Mucosa of rectum (tissue), 2 donors: ENCODE results near the gene PMM2.
"Not testable (repeated sequence)": the region's sequence is repeated elsewhere in the genome, so short reads cannot be mapped to it uniquely, and the experiment has no call there.

ENCODE experiments used
- H3K27ac ChIP-seq, 2 donors: one replicate each; pipeline ENCODE4 v1.7.0; 2013; ENCODE audit warnings: inconsistent platforms in 2 of 2, low read depth in 2 of 2, low read length in 2 of 2
- H3K27me3 ChIP-seq, 2 donors: one replicate each; pipeline ENCODE4 v1.7.0; 2013; ENCODE audit warnings: low read length in 2 of 2; ENCODE audit not compliant: control insufficient read depth in 2 of 2, insufficient read depth in 2 of 2
- H3K36me3 ChIP-seq, 2 donors: one replicate each; pipeline ENCODE4 v1.7.0; 2013; ENCODE audit warnings: low read length in 2 of 2; ENCODE audit not compliant: control insufficient read depth in 2 of 2, insufficient read depth in 2 of 2
- H3K4me1 ChIP-seq, 2 donors: one replicate each; pipeline ENCODE4 v1.7.0; 2013; ENCODE audit warnings: low read length in 2 of 2, mild to moderate bottlenecking in 1 of 2; ENCODE audit not compliant: control insufficient read depth in 2 of 2, insufficient read depth in 2 of 2
- H3K4me3 ChIP-seq, 2 donors: one replicate each; pipeline ENCODE4 v1.7.0; 2013; ENCODE audit warnings: low read length in 2 of 2
- H3K9ac ChIP-seq, 2 donors: one replicate each; pipeline ENCODE4 v1.7.0; 2013; ENCODE audit warnings: low read length in 2 of 2, low read depth in 1 of 2, mild to moderate bottlenecking in 1 of 2
- H3K9me3 ChIP-seq, 2 donors: one replicate each; pipeline ENCODE4 v1.7.0; 2013; ENCODE audit warnings: low read length in 2 of 2; ENCODE audit not compliant: control insufficient read depth in 2 of 2
- donor health status: healthy.
- donor health status: Normal muscosa, but diverticular disease.

PMM2 gene

DNA sequence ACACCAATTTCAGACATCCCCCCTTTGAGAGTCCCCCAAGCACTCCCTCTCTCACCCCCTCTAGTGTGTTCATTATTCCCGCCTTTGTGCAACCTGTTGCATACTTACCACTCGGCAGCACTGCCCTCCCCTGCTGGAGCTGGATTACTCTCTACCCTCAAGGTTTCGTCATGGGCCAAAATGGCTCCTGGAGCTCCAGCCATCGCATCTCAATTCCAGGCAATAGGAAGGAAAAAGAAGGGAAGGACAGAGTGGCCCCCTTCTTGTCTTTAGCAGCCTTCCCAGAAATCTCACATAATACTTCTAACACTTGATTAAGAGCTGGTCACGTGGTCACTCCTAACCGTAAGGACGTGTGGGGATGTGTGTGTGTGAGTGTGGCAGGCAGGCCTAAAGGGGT lies 20.4 kb upstream of the PMM2 start:
- Histone ChIP-seq H3K27ac (no peak overlapping the region), H3K4me1 (no peaks in the 10 kb centered on the region), H3K36me3 (peaks cover 0 to 20% of the 10 kb centered on the region in 2 donors), H3K9ac (no peak overlapping the region), H3K4me3 (no peak overlapping the region), H3K9me3 (no peaks in the 10 kb centered on the region), H3K27me3 (no peaks in the 10 kb centered on the region)

DNA sequence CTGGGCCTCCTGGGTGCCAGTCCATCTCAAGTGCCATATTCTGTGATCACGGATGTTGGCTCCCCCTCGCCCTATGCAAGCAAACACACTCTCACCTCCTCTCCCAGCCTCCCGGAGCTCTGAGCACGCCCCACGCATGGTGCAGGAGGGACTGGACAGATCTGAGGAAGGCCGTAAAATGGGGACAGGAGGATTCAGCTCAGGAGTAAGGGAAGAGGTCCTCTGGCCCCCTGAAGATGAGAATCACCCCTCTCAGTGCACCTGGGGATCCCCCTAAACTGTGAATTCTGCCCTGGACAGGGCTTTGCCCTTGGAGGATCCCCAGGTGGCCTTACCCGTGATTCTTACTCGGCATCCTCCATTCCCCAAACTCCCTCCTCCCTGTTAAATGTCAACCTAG lies 15.8 kb upstream of the PMM2 start:
- H3K9ac ChIP-seq: no peak overlapping the region
- H3K27me3 ChIP-seq: no peaks in the 10 kb centered on the region
- H3K27ac ChIP-seq: no peak overlapping the region
- no peaks in the 10 kb centered on the region for H3K4me1 ChIP-seq
- peaks cover 0 to 10% of the 10 kb centered on the region in 2 donors for H3K36me3 ChIP-seq
- H3K9me3 ChIP-seq: no peaks in the 10 kb centered on the region
- no peak overlapping the region for H3K4me3 ChIP-seq

DNA sequence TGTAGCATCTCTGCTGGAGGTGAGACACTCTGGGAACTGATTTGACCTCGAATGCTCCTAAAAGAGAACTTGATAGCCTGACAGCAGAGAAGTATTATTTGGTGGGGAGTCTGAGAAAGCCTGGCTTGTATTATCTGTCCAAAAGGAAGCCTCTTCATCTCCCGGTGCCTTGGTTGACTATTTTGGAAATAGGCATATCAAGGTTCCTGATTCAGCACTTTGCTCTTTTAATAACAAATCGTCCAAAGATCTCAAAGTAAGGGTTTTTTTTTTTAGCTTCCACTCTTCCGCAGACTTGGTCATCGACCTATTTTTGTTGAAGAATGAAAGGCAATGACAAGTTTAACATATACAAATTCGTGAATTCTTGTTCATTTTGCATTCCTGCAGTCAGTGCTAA lies 15.0 kb upstream of the PMM2 start:
- H3K9me3 ChIP-seq: no peaks in the 10 kb centered on the region
- H3K4me3 ChIP-seq: no peak overlapping the region
- peaks cover 0 to 8% of the 10 kb centered on the region in 2 donors for H3K36me3 ChIP-seq
- H3K9ac ChIP-seq: no peak overlapping the region
- no peaks in the 10 kb centered on the region for H3K4me1 ChIP-seq
- no peaks in the 10 kb centered on the region for H3K27me3 ChIP-seq
- no peak overlapping the region for H3K27ac ChIP-seq

DNA sequence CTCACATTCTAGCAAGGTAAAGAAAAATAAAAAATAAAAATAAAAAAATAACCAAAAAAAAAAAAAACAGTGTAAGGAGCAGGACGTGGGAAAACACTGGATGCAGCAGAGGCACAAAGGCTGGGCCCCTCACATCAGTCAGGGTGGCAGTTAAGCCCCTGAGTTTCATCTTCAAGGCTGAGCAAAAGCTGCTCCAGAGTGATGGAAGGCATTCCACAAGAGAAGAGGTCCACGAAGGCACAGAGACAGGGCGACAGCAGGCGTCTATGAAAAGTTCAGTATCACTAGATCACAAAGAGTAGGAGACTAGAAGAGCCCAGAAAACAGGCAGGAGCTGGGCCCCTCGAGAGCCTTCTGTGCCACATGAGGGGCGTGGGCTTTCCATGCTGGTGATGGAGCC lies 12.2 kb upstream of the PMM2 start:
- no peaks in the 10 kb centered on the region for H3K27me3 ChIP-seq
- H3K9ac ChIP-seq: no peak overlapping the region
- H3K4me3 ChIP-seq: no peak overlapping the region
- H3K4me1 ChIP-seq: peaks cover 4 to 13% of the 10 kb centered on the region in 2 donors
- no peaks in the 10 kb centered on the region for H3K9me3 ChIP-seq
- H3K36me3 ChIP-seq: peaks cover 0 to 4% of the 10 kb centered on the region in 2 donors
- H3K27ac ChIP-seq: no peak overlapping the region

DNA sequence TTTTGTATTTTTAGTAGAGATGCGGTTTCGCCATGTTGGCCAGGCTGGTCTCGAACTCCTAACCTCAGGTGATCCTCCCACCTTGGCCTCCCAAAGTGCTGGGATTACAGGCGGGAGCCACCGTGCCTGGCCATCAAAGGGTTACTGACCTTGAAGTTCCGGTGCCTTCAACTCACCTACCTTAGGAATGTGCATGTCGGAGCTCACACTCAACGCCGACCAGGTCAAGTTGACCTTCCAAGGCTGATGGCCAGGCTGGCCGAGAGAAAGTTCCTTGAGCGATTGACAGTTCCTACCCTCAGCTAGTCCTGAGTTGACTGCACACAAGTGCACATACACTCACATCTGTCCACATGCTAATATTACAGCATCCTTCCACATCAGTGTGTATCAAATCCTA lies 11.3 kb upstream of the PMM2 start:
- H3K4me1 ChIP-seq: peaks cover 4 to 13% of the 10 kb centered on the region in 2 donors
- H3K27me3 ChIP-seq: not testable (repeated sequence)

DNA sequence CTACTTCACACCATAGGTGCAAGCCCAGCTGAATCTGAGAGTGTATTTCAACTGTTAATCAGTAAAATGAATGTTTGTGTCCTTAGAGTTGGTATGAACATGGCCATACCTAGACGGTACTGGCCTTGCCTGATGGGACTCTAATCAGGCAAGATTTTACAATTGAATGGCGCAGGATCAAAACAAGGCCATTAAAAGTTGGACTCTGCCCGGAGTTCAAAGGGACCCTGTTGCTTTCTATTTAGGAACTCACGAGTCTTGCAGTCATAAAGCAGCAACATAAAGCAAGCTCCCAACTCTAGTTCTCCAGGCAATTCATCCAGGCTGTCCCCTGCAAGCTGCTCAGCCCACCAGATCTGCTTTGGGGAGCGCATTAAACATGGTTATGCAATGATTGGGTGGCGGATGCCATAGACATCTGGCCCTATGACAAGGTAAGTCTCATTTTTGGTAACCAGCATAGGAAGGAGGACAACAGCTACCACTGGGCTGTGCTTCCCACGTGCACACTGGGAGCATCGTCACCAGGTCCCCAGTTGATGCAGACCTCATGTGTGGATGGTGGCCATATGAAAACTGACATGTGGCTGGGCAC lies 9.0 kb upstream of the PMM2 start:
- Histone ChIP-seq H3K9me3 (no peaks in the 10 kb centered on the region), H3K36me3 (no peaks in the 10 kb centered on the region), H3K9ac (no peak overlapping the region), H3K27me3 (no peaks in the 10 kb centered on the region), H3K4me3 (peak overlapping the region in 1 of 2 donors; percentile 56), H3K27ac (peak overlapping the region; percentile 6 to 14), H3K4me1 (peaks cover 4 to 13% of the 10 kb centered on the region in 2 donors)

More for the DNA sequence above, 11.3 kb upstream of the PMM2 start:
- not testable (repeated sequence) for H3K9me3 ChIP-seq, H3K27ac ChIP-seq, H3K4me3 ChIP-seq, H3K9ac ChIP-seq, H3K36me3 ChIP-seq

DNA sequence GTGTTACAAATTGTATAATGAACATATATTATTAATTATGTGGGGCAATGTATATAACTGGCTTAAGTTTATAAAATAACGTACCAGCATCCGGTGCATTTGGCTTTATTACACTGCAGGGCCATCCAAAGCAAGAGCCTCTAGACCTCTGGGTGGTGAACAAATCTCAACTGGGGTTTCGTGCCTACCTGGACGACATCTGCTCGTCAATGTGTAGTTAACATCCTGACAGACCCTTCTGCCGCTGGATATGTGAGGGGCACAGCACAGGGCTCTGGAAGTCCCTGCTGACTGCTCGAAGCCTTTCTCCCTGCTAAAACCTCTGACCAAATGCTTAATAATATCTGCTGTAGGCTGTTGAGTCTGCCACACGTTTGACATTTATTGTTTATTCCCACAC lies 2.5 kb upstream of the PMM2 start:
- Histone ChIP-seq H3K27me3 (no peaks in the 10 kb centered on the region), H3K9ac (no peak overlapping the region), H3K4me3 (no peak overlapping the region), H3K4me1 (peaks cover 20 to 22% of the 10 kb centered on the region in 2 donors), H3K9me3 (no peaks in the 10 kb centered on the region), H3K27ac (no peak overlapping the region), H3K36me3 (peaks cover 2 to 4% of the 10 kb centered on the region in 2 donors)

DNA sequence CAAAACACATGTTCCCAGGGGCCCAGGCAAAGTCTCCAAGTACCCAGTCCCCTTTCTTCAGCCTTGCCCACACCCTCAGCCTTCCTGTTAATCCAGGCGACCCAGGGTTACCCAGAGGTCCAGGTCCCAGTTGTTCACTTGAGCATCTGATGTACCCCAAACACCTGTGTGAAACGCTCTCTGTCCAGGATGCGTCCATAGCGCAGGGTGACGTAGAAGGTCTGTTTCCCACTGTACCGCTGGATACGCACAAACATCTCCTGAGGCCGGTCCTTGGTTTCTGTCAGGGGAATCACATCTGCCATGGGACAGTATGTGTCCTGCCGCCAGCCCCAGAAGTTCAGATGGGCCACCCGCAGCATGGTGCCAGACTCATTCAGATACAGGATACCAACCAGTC lies 1.8 kb upstream of the PMM2 start:
- Histone ChIP-seq H3K4me1 (peaks cover 22 to 23% of the 10 kb centered on the region in 2 donors), H3K9ac (no peak overlapping the region), H3K4me3 (no peak overlapping the region), H3K36me3 (peaks cover 2 to 4% of the 10 kb centered on the region in 2 donors), H3K27ac (no peak overlapping the region), H3K27me3 (no peaks in the 10 kb centered on the region), H3K9me3 (no peaks in the 10 kb centered on the region)

DNA sequence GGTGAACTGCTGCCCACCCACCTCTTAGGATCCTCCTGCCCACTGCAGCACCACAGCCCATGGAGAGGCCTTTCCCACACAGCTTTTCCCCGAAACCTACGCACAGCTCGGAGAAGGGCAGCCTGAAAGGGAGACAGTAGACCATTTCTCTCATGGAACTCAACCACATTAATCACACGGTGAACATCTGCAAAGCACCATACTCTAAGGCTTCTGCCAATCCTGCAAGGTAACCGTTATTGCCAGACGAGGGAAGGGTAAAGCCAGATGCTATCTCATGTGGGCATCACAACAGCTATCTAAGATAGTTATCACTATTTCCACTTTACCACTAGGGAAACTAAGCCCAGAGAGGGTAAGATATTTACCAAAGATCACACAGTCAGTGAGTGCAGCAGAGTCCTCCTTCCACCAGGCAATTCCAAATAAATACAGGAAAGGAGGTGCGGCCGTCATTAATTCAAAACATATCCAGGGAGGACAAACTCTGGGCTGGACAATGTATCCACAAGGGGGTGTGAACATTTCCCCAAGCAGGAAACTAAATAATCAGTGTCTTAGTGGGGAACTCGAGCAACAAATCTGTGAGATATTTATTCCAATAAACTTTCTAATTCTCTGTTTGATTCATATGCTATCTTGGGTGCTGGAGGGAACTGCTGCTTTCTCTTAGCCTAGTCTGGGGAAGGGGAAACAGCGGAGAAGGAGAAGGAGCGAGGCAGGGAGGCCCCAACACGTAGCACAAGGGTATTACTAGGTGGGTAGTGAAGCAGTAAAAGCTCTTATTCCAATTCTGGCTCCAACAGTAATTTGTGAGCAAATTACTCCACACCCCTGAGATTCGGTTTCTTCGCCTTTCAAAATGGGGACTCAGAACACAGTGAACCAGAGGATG lies 923 bp upstream of the PMM2 start:
- H3K36me3 ChIP-seq: peaks cover 3 to 6% of the 10 kb centered on the region in 2 donors
- peaks cover 22 to 25% of the 10 kb centered on the region in 2 donors for H3K4me1 ChIP-seq
- peak overlapping the region; percentile 10 to 87 for H3K27ac ChIP-seq
- H3K9me3 ChIP-seq: no peaks in the 10 kb centered on the region
- peak overlapping the region; percentile 80 to 81 for H3K9ac ChIP-seq
- peak overlapping the region; percentile 89 for H3K4me3 ChIP-seq
- no peaks in the 10 kb centered on the region for H3K27me3 ChIP-seq

DNA sequence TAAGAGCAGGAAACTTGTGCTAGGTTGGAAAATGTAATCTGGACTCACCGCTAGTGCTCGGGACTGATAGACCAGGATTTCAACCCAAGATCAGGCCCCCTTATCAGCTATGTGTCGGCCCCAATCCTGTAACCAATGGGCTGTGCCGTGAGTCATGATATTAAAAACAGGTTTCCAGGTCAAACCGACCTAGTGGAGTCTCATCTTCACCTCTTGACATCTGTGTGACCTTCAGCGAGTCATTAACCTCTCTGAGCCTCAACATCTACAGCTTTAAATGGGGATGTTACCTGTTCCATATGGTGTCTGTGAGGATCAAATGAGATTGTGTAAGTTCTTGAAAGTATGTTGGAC lies 512 bp downstream of the PMM2 start:
- no peaks in the 10 kb centered on the region for H3K9me3 ChIP-seq
- H3K9ac ChIP-seq: peak overlapping the region; percentile 77 to 81
- peak overlapping the region; percentile 89 for H3K4me3 ChIP-seq
- H3K36me3 ChIP-seq: peaks cover 16 to 19% of the 10 kb centered on the region in 2 donors
- H3K27me3 ChIP-seq: no peaks in the 10 kb centered on the region
- peaks cover 25 to 27% of the 10 kb centered on the region in 2 donors for H3K4me1 ChIP-seq
- peak overlapping the region; percentile 79 to 87 for H3K27ac ChIP-seq
